WTC11 (cell line): ENCODE data around the gene ERBB2. TPM values are rescaled to one million over a fixed set of nuclear protein-coding genes. Genes with fewer than 3 reads are reported as not detected.
A peak's percentile ranks its signal among the peaks of the same experiment; 100 is the strongest.

Experiments
- ATAC-seq: fragments of 200-7000 bp; cut with Tn5 transposase; 2 replicates; pipeline ENCODE4 v1.10.0; 2021; ENCODE audit warnings: mild to moderate bottlenecking, moderate library complexity
- CTCF ChIA-PET: fragments of 300-600 bp; sonication (Branson Sonifier 250); formaldehyde crosslinking; loops from one replicate; lab custom pipeline; 2021; ENCODE audit warnings: antibody characterized with exemption; lab: Charles Lee
- POLR2A ChIA-PET: fragments of 350-600 bp; sonication (Branson Sonifier 250); formaldehyde crosslinking; loops from one replicate; lab custom pipeline; 2021; ENCODE audit warnings: antibody characterized with exemption; lab: Charles Lee
- DNase-seq: peaks from one replicate; pipeline ENCODE4 v3.0.0; 2021; ENCODE audit warnings: low spot score
- H3K27ac Mint-ChIP-seq: 2 replicates; pipeline ENCODE4 v1.8.0; 2021; ENCODE audit warnings: mixed read lengths
- H3K27me3 Mint-ChIP-seq: 2 replicates; pipeline ENCODE4 v1.8.0; 2021; ENCODE audit warnings: low read depth, mild to moderate bottlenecking, moderate library complexity, mixed read lengths
- H3K36me3 Mint-ChIP-seq: 2 replicates; pipeline ENCODE4 v1.8.0; 2021; ENCODE audit warnings: mixed read lengths
- H3K4me1 Mint-ChIP-seq: 2 replicates; pipeline ENCODE4 v1.8.0; 2022; ENCODE audit warnings: mixed read lengths
- H3K4me3 Mint-ChIP-seq: 2 replicates; pipeline ENCODE4 v1.8.0; 2021; ENCODE audit warnings: mild to moderate bottlenecking, moderate library complexity, mixed read lengths
- H3K9me3 Mint-ChIP-seq: 2 replicates; pipeline ENCODE4 v1.8.0; 2021; ENCODE audit warnings: mixed read lengths
- ATF3 ChIP-seq: sonication (generic); formaldehyde crosslinking; conservative IDR thresholded peaks from 2 replicates; pipeline ENCODE4 v1.8.1; 2022; ENCODE audit warnings: mild to moderate bottlenecking, missing genetic modification reagents
- CTCF ChIP-seq: fragments of 200-600 bp; IDR thresholded peaks from 2 replicates; pipeline ENCODE4 v1.8.0; 2022; ENCODE audit warnings: antibody characterized with exemption
- ELF4 ChIP-seq: sonication (generic); formaldehyde crosslinking; IDR thresholded peaks from 2 replicates; pipeline ENCODE4 v1.8.1; 2022; ENCODE audit warnings: low read depth, mild to moderate bottlenecking, moderate library complexity, missing genetic modification reagents
- EMX1 ChIP-seq: fragments of 250-450 bp; sonication (Bioruptor Pico); IDR thresholded peaks from 2 replicates; pipeline ENCODE4 v1.8.0; 2021; ENCODE audit warnings: mild to moderate bottlenecking
- ESRRA ChIP-seq: sonication (generic); formaldehyde crosslinking; IDR thresholded peaks from 2 replicates; pipeline ENCODE4 v1.8.1; 2022; ENCODE audit warnings: mild to moderate bottlenecking, missing genetic modification reagents, borderline replicate concordance
- FOXP1 ChIP-seq: sonication (generic); formaldehyde crosslinking; IDR thresholded peaks from 2 replicates; pipeline ENCODE4 v1.8.0; 2022; ENCODE audit warnings: missing genetic modification reagents, mild to moderate bottlenecking, moderate library complexity, borderline replicate concordance
- GABPB1 ChIP-seq: sonication (generic); formaldehyde crosslinking; IDR thresholded peaks from 2 replicates; pipeline ENCODE4 v1.8.1; 2023; ENCODE audit warnings: mild to moderate bottlenecking, missing genetic modification reagents
- GTF2I ChIP-seq: fragments of 250-450 bp; sonication (Bioruptor Pico); conservative IDR thresholded peaks from 2 replicates; pipeline ENCODE4 v1.4.0; 2021; ENCODE audit warnings: mild to moderate bottlenecking
- HMGA2 ChIP-seq: fragments of 250-450 bp; sonication (Bioruptor Pico); IDR thresholded peaks from 2 replicates; pipeline ENCODE4 v1.4.0; 2021; ENCODE audit warnings: mild to moderate bottlenecking, moderate library complexity
- NR2C2 ChIP-seq: sonication (generic); formaldehyde crosslinking; IDR thresholded peaks from 2 replicates; pipeline ENCODE4 v1.8.0; 2022; ENCODE audit warnings: mild to moderate bottlenecking, missing genetic modification reagents
- PREB ChIP-seq: sonication (generic); formaldehyde crosslinking; IDR thresholded peaks from 2 replicates; pipeline ENCODE4 v1.8.1; 2022; ENCODE audit warnings: mild to moderate bottlenecking, missing genetic modification reagents, moderate library complexity, borderline replicate concordance
- ZNF121 ChIP-seq: sonication (generic); formaldehyde crosslinking; IDR thresholded peaks from 2 replicates; pipeline ENCODE4 v1.8.0; 2023; ENCODE audit warnings: missing genetic modification reagents
- ZNF232 ChIP-seq: sonication (generic); formaldehyde crosslinking; IDR thresholded peaks from 2 replicates; pipeline ENCODE4 v1.8.0; 2022; ENCODE audit warnings: mild to moderate bottlenecking, missing genetic modification reagents
- ZNF423 ChIP-seq: fragments of 250-450 bp; sonication (Bioruptor Pico); IDR thresholded peaks from 2 replicates; pipeline ENCODE4 v2.1.2; 2022; ENCODE audit warnings: mild to moderate bottlenecking, moderate library complexity
- ZNF671 ChIP-seq: fragments of 250-450 bp; sonication (Bioruptor Pico); IDR thresholded peaks from 2 replicates; pipeline ENCODE4 v1.8.0; 2021; ENCODE audit warnings: mild to moderate bottlenecking
- total RNA-seq: library from RNA; stranded (reverse); gene quantifications from 3 replicates; pipeline ENCODE4 v1.2.3, GENCODE V29; 2021
- TF ChIP-seq, protein P1 (sequence below): sonication (generic); formaldehyde crosslinking; IDR thresholded peaks from 2 replicates; pipeline ENCODE4 v1.8.1; 2022; ENCODE audit warnings: mild to moderate bottlenecking, moderate library complexity, missing genetic modification reagents
- TF ChIP-seq, protein P2 (sequence below): sonication (generic); formaldehyde crosslinking; IDR thresholded peaks from 2 replicates; pipeline ENCODE4 v1.8.1; 2023; ENCODE audit warnings: mild to moderate bottlenecking, missing genetic modification reagents, moderate library complexity

The ERBB2 gene
- total RNA-seq, 1 experiment from 2014 or later: 209 TPM

DNA sequence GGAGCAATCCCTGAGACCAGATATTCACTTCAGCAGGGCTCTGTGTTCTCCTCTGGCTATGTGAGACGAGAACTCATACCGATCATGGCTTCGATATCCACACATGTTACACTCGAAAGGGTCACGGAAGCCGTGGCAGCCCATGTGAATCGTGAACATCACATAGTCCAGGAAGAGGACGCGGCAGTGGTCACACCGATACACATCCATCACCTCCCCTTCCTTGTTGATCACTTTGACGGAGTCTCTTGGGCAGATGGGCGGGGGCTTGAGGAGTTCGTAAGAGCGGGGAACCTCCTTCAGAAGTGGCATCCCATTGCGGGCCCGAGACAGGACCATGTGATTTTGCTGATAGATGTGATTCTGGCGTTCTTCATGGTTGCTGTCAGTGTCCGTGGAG lies 65.9 kb downstream of the ERBB2 start (continued):
- TF ChIP-seq CTCF: no peak

DNA sequence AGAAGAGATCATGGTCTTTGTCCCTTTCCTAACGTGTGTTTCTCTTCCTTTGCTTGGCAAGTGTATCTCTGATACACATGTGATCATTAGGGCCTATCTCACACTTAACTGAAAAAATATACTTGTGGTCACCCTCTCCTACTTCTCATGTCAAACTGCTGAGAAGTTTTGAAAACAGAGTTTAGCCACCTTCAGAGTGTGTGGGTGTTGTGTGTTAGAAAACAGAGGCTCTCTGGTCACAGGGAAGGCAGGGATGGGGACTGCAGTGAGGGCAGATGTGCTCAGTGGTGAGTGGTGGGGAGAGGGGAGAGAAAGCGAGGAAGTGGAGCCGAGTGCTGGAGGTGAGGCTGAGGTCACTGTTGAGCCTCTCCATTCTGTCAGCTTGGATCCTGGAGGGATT lies 67.3 kb downstream of the ERBB2 start:
- no peak for DNase-seq
- ChIA-PET POLR2A (no interaction called here), CTCF (no interaction called here)
- Mint-ChIP-seq H3K27me3 (no peaks in the 10 kb centered on the region; the same call in 1 of the 2 replicates), H3K27ac (no peak overlapping the region), H3K9me3 (no peaks in the 10 kb centered on the region), H3K4me3 (no peak overlapping the region), H3K36me3 (no peaks in the 10 kb centered on the region), H3K4me1 (peaks cover 4% of the 10 kb centered on the region)
- TF ChIP-seq ZNF232 (CRISPR knock-in tag): no peak
- TF ChIP-seq FOXP1: no peak
- no peak for TF ChIP-seq EMX1 (CRISPR knock-in tag)
- TF ChIP-seq, protein P1, sequence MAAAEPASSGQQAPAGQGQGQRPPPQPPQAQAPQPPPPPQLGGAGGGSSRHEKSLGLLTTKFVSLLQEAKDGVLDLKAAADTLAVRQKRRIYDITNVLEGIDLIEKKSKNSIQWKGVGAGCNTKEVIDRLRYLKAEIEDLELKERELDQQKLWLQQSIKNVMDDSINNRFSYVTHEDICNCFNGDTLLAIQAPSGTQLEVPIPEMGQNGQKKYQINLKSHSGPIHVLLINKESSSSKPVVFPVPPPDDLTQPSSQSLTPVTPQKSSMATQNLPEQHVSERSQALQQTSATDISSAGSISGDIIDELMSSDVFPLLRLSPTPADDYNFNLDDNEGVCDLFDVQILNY (CRISPR knock-in tag): no peak
- no peak for TF ChIP-seq PREB
- no peak for TF ChIP-seq ZNF671 (CRISPR knock-in tag)
- ATAC-seq: no peak

DNA sequence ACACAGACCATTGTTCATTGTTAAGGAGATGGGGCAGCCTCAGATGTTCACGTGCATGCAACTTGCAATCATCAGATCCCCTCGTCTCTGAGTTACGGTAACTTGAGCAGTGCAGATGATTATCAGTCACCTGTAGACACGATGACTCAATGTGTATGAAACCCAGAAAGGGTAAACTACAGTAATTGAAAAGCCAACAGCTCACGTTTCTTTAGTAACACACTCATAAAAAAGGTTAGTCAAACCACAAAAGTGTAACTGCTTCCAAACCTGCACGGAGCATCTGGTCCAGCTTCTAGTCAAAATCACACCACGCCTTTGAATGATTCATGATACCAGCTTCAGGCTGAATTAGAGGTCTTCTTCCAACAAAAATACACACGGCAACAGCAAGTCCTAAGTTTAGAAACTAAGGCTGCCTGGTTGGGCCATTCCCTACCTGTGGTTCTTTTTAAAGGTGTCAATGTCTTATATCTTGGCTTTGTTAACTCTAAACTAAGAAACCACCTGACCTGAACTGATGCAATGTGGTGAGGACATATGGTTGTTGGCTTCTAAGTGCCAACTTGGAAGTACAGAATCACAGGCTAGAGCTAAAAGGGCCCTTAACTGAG lies 70.2 kb downstream of the ERBB2 start:
- Mint-ChIP-seq H3K27me3 (no peaks in the 10 kb centered on the region; the same call in 1 of the 2 replicates), H3K9me3 (no peaks in the 10 kb centered on the region), H3K4me3 (no peak overlapping the region), H3K4me1 (peaks cover 8% of the 10 kb centered on the region), H3K36me3 (no peaks in the 10 kb centered on the region)
- POLR2A ChIA-PET: no interaction called here
- DNase-seq (no peak), ATAC-seq (no peak)
- TF ChIP-seq HMGA2 (CRISPR knock-in tag): no peak
- no peak for TF ChIP-seq ZNF671 (CRISPR knock-in tag)
- no peak for TF ChIP-seq ZNF121 (CRISPR knock-in tag)
- TF ChIP-seq GABPB1 (CRISPR knock-in tag): peak; percentile 51; the same call in 1 of the 2 replicates
- TF ChIP-seq ESRRA (CRISPR knock-in tag): no peak
- no peak for TF ChIP-seq ATF3
- TF ChIP-seq, all 79 proteins: peak for 1
- CTCF ChIA-PET: interaction anchor here (0.6 to 0.9 kb wide), 2 partner anchors 40 to 194 kb away, joined by 4 read pairs; no protein-coding TSS in a partner anchor
- no peak overlapping the region for H3K27ac Mint-ChIP-seq

GRCh38 chr17:39772415-39772814 lies 72.6 kb downstream of the ERBB2 start:
- Mint-ChIP-seq H3K4me3 (no peak overlapping the region), H3K27ac (no peak overlapping the region), H3K27me3 (no peaks in the 10 kb centered on the region; the same call in 1 of the 2 replicates), H3K4me1 (peaks cover 8% of the 10 kb centered on the region), H3K36me3 (no peaks in the 10 kb centered on the region), H3K9me3 (no peaks in the 10 kb centered on the region)
- DNase-seq (no peak), ATAC-seq (no peak)
- CTCF ChIA-PET: interaction anchor here (0.8 to 1.0 kb wide), 2 partner anchors 42 to 151 kb away, joined by 3 read pairs; partner anchors contain the start of gene MIEN1
- POLR2A ChIA-PET: interaction anchor here (0.6 to 1.1 kb wide), 2 partner anchors 20 to 132 kb away, joined by 3 read pairs; no protein-coding TSS in a partner anchor
- TF ChIP-seq ELF4: no peak
- no peak for TF ChIP-seq ZNF423 (CRISPR knock-in tag)
- TF ChIP-seq, protein P2, sequence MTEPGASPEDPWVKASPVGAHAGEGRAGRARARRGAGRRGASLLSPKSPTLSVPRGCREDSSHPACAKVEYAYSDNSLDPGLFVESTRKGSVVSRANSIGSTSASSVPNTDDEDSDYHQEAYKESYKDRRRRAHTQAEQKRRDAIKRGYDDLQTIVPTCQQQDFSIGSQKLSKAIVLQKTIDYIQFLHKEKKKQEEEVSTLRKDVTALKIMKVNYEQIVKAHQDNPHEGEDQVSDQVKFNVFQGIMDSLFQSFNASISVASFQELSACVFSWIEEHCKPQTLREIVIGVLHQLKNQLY: no peak
- no peak for TF ChIP-seq GTF2I (CRISPR knock-in tag)
- TF ChIP-seq NR2C2 (CRISPR knock-in tag): no peak
